Measurements from ENCODE around the gene CPVL. TPM values are rescaled to one million over a fixed set of nuclear protein-coding genes. Genes with fewer than 3 reads are reported as not detected.

CPVL gene
- total and polyA plus RNA-seq, 2 of the 8 experiments (the other 6 are each of a cell fraction or from before 2014, with no cell fraction given): 40.0 to 55.0 TPM

GRCh38 chr7:29075606-29076005 lies 70.7 kb downstream of the CPVL start (continued):
- TF ChIP-seq RNF2 (IDR thresholded peaks at IDR 0.05; ENCODE audit: borderline replicate concordance, low read depth, low read length, missing control alignments, poor library complexity, severe bottlenecking) (no peak), TAF7 (optimal IDR thresholded peaks at IDR 0.05; ENCODE audit: borderline replicate concordance, low read depth, low read length) (no peak), GTF2F1 (IDR thresholded peaks at IDR 0.05; ENCODE audit: borderline replicate concordance, low read depth, low read length) (no peak), ZNF274 (IDR thresholded peaks at IDR 0.05; ENCODE audit: borderline replicate concordance, extremely low read depth, low read length) (no peak)

Data from H1 (cell line).